Natural killer cell (primary cell): Measurements from ENCODE around the gene BEND4. TPM values are rescaled to one million over a fixed set of nuclear protein-coding genes. Genes with fewer than 3 reads are reported as not detected.

Experiments used
- ATAC-seq, 3 donors: fragments of 150-1000 bp in 2 of 3; fragments of 200-7000 bp in 1 of 3; cut with Tn5 transposase; 1 replicate in 1 of 3; 2 replicates in 2 of 3; pipeline ENCODE4 v1.10.0; 2021; ENCODE audit warnings: mild to moderate bottlenecking in 2 of 3, moderate library complexity in 2 of 3
- DNase-seq, 2 donors: peaks; one replicate each; pipeline versions ENCODE4 v3.0.0 to v3.0.0-alpha.2; 2013 to 2021; ENCODE audit warnings: mixed read lengths in 1 of 2
- H3K27ac ChIP-seq: one replicate; pipeline ENCODE4 v1.5.1; 2013; ENCODE audit warnings: mild to moderate bottlenecking, low read length
- H3K27me3 ChIP-seq: one replicate; pipeline ENCODE4 v1.6.1; 2013; ENCODE audit warnings: low read length; ENCODE audit not compliant: control insufficient read depth, insufficient read depth
- H3K36me3 ChIP-seq: one replicate; pipeline ENCODE4 v1.6.1; 2013; ENCODE audit warnings: low read length; ENCODE audit not compliant: control insufficient read depth, insufficient read depth
- H3K4me1 ChIP-seq: one replicate; pipeline ENCODE4 v1.6.1; 2013; ENCODE audit warnings: low read length; ENCODE audit not compliant: control insufficient read depth, insufficient read depth
- H3K4me3 ChIP-seq: one replicate; pipeline ENCODE4 v1.5.1; 2013; ENCODE audit warnings: low read length
- H3K9me3 ChIP-seq: one replicate; pipeline ENCODE4 v1.6.1; 2013; ENCODE audit warnings: low read length; ENCODE audit not compliant: control insufficient read depth, insufficient read depth
- H3K27ac Mint-ChIP-seq, 2 donors: one replicate each; pipeline ENCODE4 v1.8.0; 2022; ENCODE audit warnings: mild to moderate bottlenecking in 2 of 2, mixed read lengths in 2 of 2, moderate library complexity in 1 of 2
- H3K27me3 Mint-ChIP-seq, 2 donors: one replicate each; pipeline ENCODE4 v1.8.0; 2022; ENCODE audit warnings: low read depth in 2 of 2, mixed read lengths in 2 of 2
- H3K36me3 Mint-ChIP-seq: one replicate; pipeline ENCODE4 v1.8.0; 2022; ENCODE audit warnings: mixed read lengths
- H3K4me1 Mint-ChIP-seq, 2 donors: one replicate each; pipeline ENCODE4 v1.8.0; 2022; ENCODE audit warnings: mixed read lengths in 2 of 2
- H3K4me3 Mint-ChIP-seq: one replicate; pipeline ENCODE4 v1.8.0; 2022; ENCODE audit warnings: mild to moderate bottlenecking, moderate library complexity, mixed read lengths
- H3K9me3 Mint-ChIP-seq, 2 donors: one replicate each; pipeline ENCODE4 v1.8.0; 2022; ENCODE audit warnings: mixed read lengths in 2 of 2
- CTCF ChIP-seq: fragments of 200-600 bp; IDR thresholded peaks from one replicate; pipeline ENCODE4 v1.8.0; 2022; ENCODE audit warnings: antibody characterized with exemption
- WGBS: methylation state at CpG from one replicate; pipeline ENCODE4 v1.1.7; 2013; ENCODE audit warnings: missing lambda C conversion rate; ENCODE audit not compliant: insufficient coverage; 5-methylcytosine and 5-hydroxymethylcytosine counted together
- intact Hi-C: fragments of 100-400 bp; cut with micrococcal nuclease; formaldehyde crosslinking; loops from one replicate; pipeline ENCODE4 v1.14.2; 2022
- total RNA-seq, 4 donors: library from RNA; stranded (reverse); fragments of 120-200 nt in 1 of 4; gene quantifications; one replicate each; pipeline versions ENCODE4 v1.2.3 to v1.2.4, GENCODE V29; 2013 to 2022

The BEND4 gene
- total RNA-seq, 3 donors from 2014 or later (not counting 1 experiment from before 2014, with no cell fraction given), result 0.23 to 0.45 (median 0.43) TPM

- no peak overlapping the region for H3K27ac Mint-ChIP-seq
Observed at GRCh38 chr4:42078184-42078801, 74.2 kb downstream of the BEND4 start.

GRCh38 chr4:42074294-42074693, 78.2 kb downstream of the BEND4 start:
- 100% methylated on average over 1 of the region's 1 CpG for WGBS
- Mint-ChIP-seq H3K27me3 (no peaks in the 10 kb centered on the region), H3K36me3 (no peaks in the 10 kb centered on the region), H3K27ac (no peak overlapping the region), H3K9me3 (no peaks in the 10 kb centered on the region), H3K4me3 (no peak overlapping the region), H3K4me1 (no peaks in the 10 kb centered on the region)
- Histone ChIP-seq H3K27ac (no peak overlapping the region), H3K4me3 (no peak overlapping the region), H3K36me3 (peaks cover 27% of the 10 kb centered on the region), H3K27me3 (no peaks in the 10 kb centered on the region), H3K4me1 (no peaks in the 10 kb centered on the region), H3K9me3 (no peaks in the 10 kb centered on the region)
- intact Hi-C loops, result no loop called here
- no peak for TF ChIP-seq CTCF
- DNase-seq, result no peak
- no peak for ATAC-seq

More at GRCh38 chr4:42078184-42078801, 74.2 kb downstream of the BEND4 start:
- Histone ChIP-seq H3K27ac (no peak overlapping the region), H3K9me3 (no peaks in the 10 kb centered on the region), H3K27me3 (no peaks in the 10 kb centered on the region), H3K36me3 (peaks cover 16% of the 10 kb centered on the region), H3K4me3 (no peak overlapping the region), H3K4me1 (no peaks in the 10 kb centered on the region)
- no peaks in the 10 kb centered on the region for H3K36me3 Mint-ChIP-seq
- no peaks in the 10 kb centered on the region for H3K27me3 Mint-ChIP-seq
- no peaks in the 10 kb centered on the region for H3K4me1 Mint-ChIP-seq
- no peak overlapping the region for H3K4me3 Mint-ChIP-seq
- no peak for ATAC-seq
- H3K9me3 Mint-ChIP-seq, result no peaks in the 10 kb centered on the region
- no peak for DNase-seq
- intact Hi-C loops, result no loop called here
- TF ChIP-seq CTCF, result no peak

GRCh38 chr4:42070463-42070862, 82.0 kb downstream of the BEND4 start:
- H3K36me3 Mint-ChIP-seq, result no peaks in the 10 kb centered on the region
- no peaks in the 10 kb centered on the region for H3K4me1 Mint-ChIP-seq
- intact Hi-C loops, result no loop called here
- H3K27ac Mint-ChIP-seq, result no peak overlapping the region
- Histone ChIP-seq H3K4me3 (no peak overlapping the region), H3K27me3 (no peaks in the 10 kb centered on the region), H3K27ac (no peak overlapping the region), H3K4me1 (no peaks in the 10 kb centered on the region), H3K9me3 (no peaks in the 10 kb centered on the region), H3K36me3 (peaks cover 30% of the 10 kb centered on the region)
- no peaks in the 10 kb centered on the region for H3K9me3 Mint-ChIP-seq
- TF ChIP-seq CTCF, result no peak
- ATAC-seq, result no peak
- no peaks in the 10 kb centered on the region for H3K27me3 Mint-ChIP-seq
- WGBS, result 100% methylated on average over 2 of the region's 4 CpGs
- no peak overlapping the region for H3K4me3 Mint-ChIP-seq
- no peak for DNase-seq

GRCh38 chr4:42067264-42067663, 85.2 kb downstream of the BEND4 start:
- H3K36me3 Mint-ChIP-seq, result peaks cover 4% of the 10 kb centered on the region
- no peaks in the 10 kb centered on the region for H3K4me1 ChIP-seq
- DNase-seq, result no peak

More at GRCh38 chr4:42067264-42067663, 85.2 kb downstream of the BEND4 start:
- Histone ChIP-seq H3K4me3 (no peak overlapping the region), H3K36me3 (peaks cover 36% of the 10 kb centered on the region), H3K9me3 (no peaks in the 10 kb centered on the region), H3K27me3 (no peaks in the 10 kb centered on the region), H3K27ac (no peak overlapping the region)
- no peaks in the 10 kb centered on the region for H3K27me3 Mint-ChIP-seq
- no peaks in the 10 kb centered on the region for H3K9me3 Mint-ChIP-seq
- no peak for TF ChIP-seq CTCF
- H3K27ac Mint-ChIP-seq, result no peak overlapping the region
- H3K4me1 Mint-ChIP-seq, result no peaks in the 10 kb centered on the region
- ATAC-seq, result no peak
- 100% methylated on average over 1 of the region's 2 CpGs for WGBS
- intact Hi-C loops, result no loop called here
- H3K4me3 Mint-ChIP-seq, result no peak overlapping the region
